ENCODE measurements around the gene HTR1B. TPM values are rescaled to one million over a fixed set of nuclear protein-coding genes. Genes with fewer than 3 reads are reported as not detected.

The HTR1B gene
- polyA plus RNA-seq, 1 donor (not counting 4 experiments of a cell fraction or from before 2014, with no cell fraction given): 0.24 TPM

- H3K4me2 ChIP-seq (ENCODE audit: control insufficient read depth, extremely low read depth, insufficient read depth, low read depth, low read length): no peak overlapping the region
- DNase-seq (ENCODE audit: low read depth, low spot score) (no peak), FAIRE-seq (no peak)
- no peak overlapping the region for H3K4me3 ChIP-seq (ENCODE audit: control insufficient read depth in 2 of 3, extremely low read depth in 1 of 3, insufficient read depth in 2 of 3, low read depth in 1 of 3, low read length in 3 of 3)
- H3K27me3 ChIP-seq (ENCODE audit: control insufficient read depth, extremely low read depth, insufficient read depth, low read length): no peaks in the 10 kb centered on the region
- no peaks in the 10 kb centered on the region for H4K20me1 ChIP-seq (ENCODE audit: control insufficient read depth, extremely low read depth, insufficient read depth, low read length)
- no peaks in the 10 kb centered on the region for H3K9me1 ChIP-seq (ENCODE audit: control insufficient read depth, extremely low read depth, insufficient read depth, low read length)
- peaks cover 2% of the 10 kb centered on the region for H3K4me1 ChIP-seq (ENCODE audit: control insufficient read depth, extremely low read depth, insufficient read depth, low read length)
- H2AFZ ChIP-seq (ENCODE audit: control insufficient read depth, low read length): no peak overlapping the region
- no peaks in the 10 kb centered on the region for H3K9me3 ChIP-seq (ENCODE audit: control insufficient read depth, low read depth, low read length)
- H3K36me3 ChIP-seq (ENCODE audit: control insufficient read depth in 2 of 2, extremely low read depth in 1 of 2, insufficient read depth in 2 of 2, low read length in 2 of 2): no peaks in the 10 kb centered on the region
- TF ChIP-seq EZH2 (IDR thresholded peaks at IDR 0.05; ENCODE audit: low read length): no peak
- TF ChIP-seq CTCF (optimal IDR thresholded peaks at IDR 0.05 in 1 of 3, IDR thresholded peaks at IDR 0.05 in 1 of 3, conservative IDR thresholded peaks at IDR 0.05 in 1 of 3; ENCODE audit: extremely low read depth in 1 of 3, insufficient read depth in 2 of 3, low read length in 3 of 3): no peak
- H3K79me2 ChIP-seq (ENCODE audit: control insufficient read depth, insufficient read depth, low read length): no peaks in the 10 kb centered on the region
- H3K27ac ChIP-seq (ENCODE audit: control insufficient read depth, insufficient read depth, low read length): no peak overlapping the region
- dilution Hi-C loops (cut with MboI; ENCODE audit: extremely low pct_ligation_motif_present, low sequenced_read_pairs): no loop called here
- no peak overlapping the region for H3K9ac ChIP-seq (ENCODE audit: control insufficient read depth, extremely low read depth, insufficient read depth, low read length)
These were observed 17.0 kb downstream of the HTR1B start for GRCh38 chr6:77446249-77446648.

GRCh38 chr6:77445214-77445613, 18.1 kb downstream of the HTR1B start:
- TF ChIP-seq EZH2 (IDR thresholded peaks at IDR 0.05; ENCODE audit: low read length): no peak
- TF ChIP-seq CTCF (optimal IDR thresholded peaks at IDR 0.05 in 1 of 3, IDR thresholded peaks at IDR 0.05 in 1 of 3, conservative IDR thresholded peaks at IDR 0.05 in 1 of 3; ENCODE audit: extremely low read depth in 1 of 3, insufficient read depth in 2 of 3, low read length in 3 of 3): no peak

More at GRCh38 chr6:77445214-77445613, 18.1 kb downstream of the HTR1B start:
- FAIRE-seq (no peak), DNase-seq (ENCODE audit: low read depth, low spot score) (no peak)
- Histone ChIP-seq H3K4me3 (ENCODE audit: control insufficient read depth in 2 of 3, extremely low read depth in 1 of 3, insufficient read depth in 2 of 3, low read depth in 1 of 3, low read length in 3 of 3) (no peak overlapping the region), H3K4me2 (ENCODE audit: control insufficient read depth, extremely low read depth, insufficient read depth, low read depth, low read length) (no peak overlapping the region), H3K9ac (ENCODE audit: control insufficient read depth, extremely low read depth, insufficient read depth, low read length) (no peak overlapping the region), H3K4me1 (ENCODE audit: control insufficient read depth, extremely low read depth, insufficient read depth, low read length) (peaks cover 2% of the 10 kb centered on the region), H3K9me3 (ENCODE audit: control insufficient read depth, low read depth, low read length) (no peaks in the 10 kb centered on the region), H3K27me3 (ENCODE audit: control insufficient read depth, extremely low read depth, insufficient read depth, low read length) (no peaks in the 10 kb centered on the region), H3K79me2 (ENCODE audit: control insufficient read depth, insufficient read depth, low read length) (no peaks in the 10 kb centered on the region), H3K36me3 (ENCODE audit: control insufficient read depth in 2 of 2, extremely low read depth in 1 of 2, insufficient read depth in 2 of 2, low read length in 2 of 2) (no peaks in the 10 kb centered on the region), H3K9me1 (ENCODE audit: control insufficient read depth, extremely low read depth, insufficient read depth, low read length) (no peaks in the 10 kb centered on the region), H4K20me1 (ENCODE audit: control insufficient read depth, extremely low read depth, insufficient read depth, low read length) (no peaks in the 10 kb centered on the region), H2AFZ (ENCODE audit: control insufficient read depth, low read length) (no peak overlapping the region), H3K27ac (ENCODE audit: control insufficient read depth, insufficient read depth, low read length) (no peak overlapping the region)
- dilution Hi-C loops (cut with MboI; ENCODE audit: extremely low pct_ligation_motif_present, low sequenced_read_pairs): no loop called here
